GM21717 (cell line): ENCODE measurements around the gene CATSPER1.
"Not testable (repeated sequence)": the region's sequence is repeated elsewhere in the genome, so short reads cannot be mapped to it uniquely, and the experiment has no call there.

Experiments used
- ATAC-seq: cut with Tn5 transposase; IDR thresholded peaks from one replicate; pipeline ENCODE4 v1.9.1; 2021; ENCODE audit warnings: mild to moderate bottlenecking, moderate library complexity; ENCODE audit not compliant: unreplicated experiment

CATSPER1 gene

GRCh38 chr11:66020618-66021357 lies 5.5 kb downstream of the CATSPER1 start:
- no peak for ATAC-seq

- no peak for ATAC-seq
These were observed 6.1 kb downstream of the CATSPER1 start for GRCh38 chr11:66020212-66020611.

- ATAC-seq = no peak
These were observed 9.0 kb downstream of the CATSPER1 start for GRCh38 chr11:66017321-66017720.

- no peak for ATAC-seq
These were observed 9.5 kb downstream of the CATSPER1 start for GRCh38 chr11:66016793-66017177.

GRCh38 chr11:66015936-66016792 lies 10.1 kb downstream of the CATSPER1 start:
- no peak for ATAC-seq

GRCh38 chr11:66015454-66015881 lies 10.8 kb downstream of the CATSPER1 start:
- no peak for ATAC-seq

GRCh38 chr11:66014804-66015453 lies 11.3 kb downstream of the CATSPER1 start:
- no peak for ATAC-seq

- ATAC-seq = no peak
These were observed 12.5 kb downstream of the CATSPER1 start for GRCh38 chr11:66013762-66014100.

- no peak for ATAC-seq
These were observed 13.1 kb downstream of the CATSPER1 start for GRCh38 chr11:66012946-66013761.

GRCh38 chr11:66012371-66012945 lies 13.8 kb downstream of the CATSPER1 start:
- ATAC-seq = no peak

GRCh38 chr11:66011785-66012303 lies 14.4 kb downstream of the CATSPER1 start, which contains the start of gene CST6:
CST6 (plus strand) TSS chr11:66012008; CDS start chr11:66012045, 37 bp downstream.
- ATAC-seq = no peak

- ATAC-seq = no peak
These were observed 15.0 kb downstream of the CATSPER1 start for GRCh38 chr11:66011239-66011784.

- ATAC-seq = not testable (repeated sequence)
These were observed 16.2 kb downstream of the CATSPER1 start for GRCh38 chr11:66010036-66010435.

GRCh38 chr11:66008468-66009101 lies 17.7 kb downstream of the CATSPER1 start:
- ATAC-seq = no peak

GRCh38 chr11:66008095-66008467 lies 18.2 kb downstream of the CATSPER1 start:
- no peak for ATAC-seq

- no peak for ATAC-seq
These were observed 19.1 kb downstream of the CATSPER1 start for GRCh38 chr11:66007201-66007634.

GRCh38 chr11:66006891-66007176 lies 19.4 kb downstream of the CATSPER1 start:
- no peak for ATAC-seq

- no peak for ATAC-seq
These were observed 20.0 kb downstream of the CATSPER1 start for GRCh38 chr11:66006134-66006890.

- no peak for ATAC-seq
These were observed 22.1 kb downstream of the CATSPER1 start for GRCh38 chr11:66004186-66004585.
